A673 (cell line): ENCODE data around the gene PMEL. TPM values are rescaled to one million over a fixed set of nuclear protein-coding genes. Genes with fewer than 3 reads are reported as not detected.

Experiments used
- BruUV-seq: library from RNA; stranded (reverse); fragments of 400-500 nt; replicated peaks from 2 replicates; lab custom pipeline; 2021; lab: Mats Ljungman, UMichigan
- CTCF ChIA-PET: fragments of 300-600 bp; sonication (Branson Sonifier 250); formaldehyde crosslinking; loops from one replicate; lab custom pipeline; 2022; ENCODE audit warnings: antibody characterized with exemption; lab: Charles Lee
- POLR2A ChIA-PET: fragments of 300-600 bp; sonication (Branson Sonifier 250); formaldehyde crosslinking; loops from one replicate; lab custom pipeline; 2022; ENCODE audit warnings: antibody characterized with exemption; ENCODE audit not compliant: low non-redundant PET; lab: Charles Lee
- DNase-seq: peaks from one replicate; pipeline ENCODE4 v3.0.0-alpha.2; 2015; ENCODE audit warnings: low spot score
- H3K27ac ChIP-seq: fragments of 200-600 bp; sonication (generic); 2 replicates; pipeline ENCODE4 v1.5.1; 2016; ENCODE audit warnings: mixed run types, low read depth, mild to moderate bottlenecking, mixed read lengths, antibody characterized with exemption, low read length; ENCODE audit not compliant: poor library complexity, severe bottlenecking
- H3K27me3 ChIP-seq: fragments of 200-600 bp; sonication (generic); replicated peaks from 2 replicates; pipeline ENCODE4 v1.6.1; 2017; ENCODE audit warnings: mixed run types, low read depth, mild to moderate bottlenecking, mixed read lengths, antibody characterized with exemption, low read length; ENCODE audit not compliant: insufficient read depth, poor library complexity
- H3K36me3 ChIP-seq: fragments of 200-600 bp; sonication (generic); 2 replicates; pipeline ENCODE4 v1.6.1; 2016; ENCODE audit warnings: mixed run types, mild to moderate bottlenecking, mixed read lengths, antibody characterized with exemption, low read length; ENCODE audit not compliant: insufficient read depth, poor library complexity, severe bottlenecking
- H3K4me1 ChIP-seq: fragments of 200-600 bp; sonication (generic); 2 replicates; pipeline ENCODE4 v1.6.1; 2017; ENCODE audit warnings: mixed run types, mild to moderate bottlenecking, mixed read lengths, antibody characterized with exemption, low read length; ENCODE audit not compliant: insufficient read depth, poor library complexity, severe bottlenecking
- H3K4me3 ChIP-seq: fragments of 200-600 bp; sonication (generic); 2 replicates; pipeline ENCODE4 v1.5.1; 2016; ENCODE audit warnings: low read depth, mixed run types, mild to moderate bottlenecking, mixed read lengths, low read length; ENCODE audit not compliant: poor library complexity, severe bottlenecking
- H3K9me3 ChIP-seq: fragments of 200-600 bp; sonication (generic); 2 replicates; pipeline ENCODE4 v1.6.1; 2016; ENCODE audit warnings: mixed run types, low read depth, mild to moderate bottlenecking, mixed read lengths, antibody characterized with exemption, low read length; ENCODE audit not compliant: poor library complexity, severe bottlenecking
- CTCF ChIP-seq: fragments of 300-800, 200-600 bp; sonication (generic); conservative IDR thresholded peaks from 2 replicates; pipeline ENCODE4 v1.5.1; 2017; ENCODE audit warnings: low read depth, mild to moderate bottlenecking, antibody characterized with exemption, low read length, moderate library complexity, mixed read lengths
- EZH2 ChIP-seq: fragments of 200-600 bp; sonication (generic); IDR thresholded peaks from 2 replicates; pipeline ENCODE4 v1.6.1; 2017; ENCODE audit warnings: borderline replicate concordance, low read depth, mild to moderate bottlenecking, mixed read lengths, antibody characterized with exemption, low read length; ENCODE audit not compliant: poor library complexity, severe bottlenecking
- intact Hi-C: fragments of 100-400 bp; cut with micrococcal nuclease; formaldehyde crosslinking; loops from one replicate; pipeline ENCODE4 v1.10.0; 2022; ENCODE audit not compliant: unreplicated experiment
- total RNA-seq: library from RNA; stranded (reverse); gene quantifications from 2 replicates; pipeline ENCODE4 v1.2.3, GENCODE V29; 2021

PMEL gene
- total RNA-seq, 1 experiment from 2014 or later, result 1.2 TPM

GRCh38 chr12:55937981-55938380 lies 27.9 kb downstream of the PMEL start:
- Histone ChIP-seq H3K4me3 (no peak overlapping the region), H3K36me3 (no peaks in the 10 kb centered on the region), H3K27me3 (no peaks in the 10 kb centered on the region), H3K4me1 (peaks cover 15% of the 10 kb centered on the region), H3K9me3 (no peaks in the 10 kb centered on the region), H3K27ac (no peak overlapping the region)
- POLR2A ChIA-PET, result no interaction called here
- no peak for DNase-seq
- CTCF ChIA-PET, result no interaction called here
- intact Hi-C loops, result loop anchor here (2.0 kb wide), 1 partner anchor 199 kb away; no protein-coding TSS in a partner anchor
- TF ChIP-seq EZH2 (no peak), CTCF (no peak)
- BruUV-seq, result no TSS peak

GRCh38 chr12:55935738-55936151 lies 30.1 kb downstream of the PMEL start:
- Histone ChIP-seq H3K27me3 (no peaks in the 10 kb centered on the region), H3K9me3 (no peaks in the 10 kb centered on the region), H3K4me3 (no peak overlapping the region), H3K27ac (no peak overlapping the region), H3K36me3 (no peaks in the 10 kb centered on the region), H3K4me1 (peaks cover 26% of the 10 kb centered on the region)
- no peak for TF ChIP-seq EZH2
- no peak for TF ChIP-seq CTCF
- no peak for DNase-seq
- BruUV-seq, result no TSS peak
- intact Hi-C loops, result no loop called here
- CTCF ChIA-PET, result no interaction called here
- POLR2A ChIA-PET, result no interaction called here

GRCh38 chr12:55934773-55935172 lies 31.1 kb downstream of the PMEL start:
- BruUV-seq, result no TSS peak
- H3K4me3 ChIP-seq, result no peak overlapping the region
- ChIA-PET CTCF (no interaction called here), POLR2A (no interaction called here)
- peaks cover 26% of the 10 kb centered on the region for H3K4me1 ChIP-seq
- no peaks in the 10 kb centered on the region for H3K36me3 ChIP-seq
- H3K9me3 ChIP-seq, result no peaks in the 10 kb centered on the region
- H3K27me3 ChIP-seq, result no peaks in the 10 kb centered on the region
- TF ChIP-seq CTCF, result no peak
- no peak for TF ChIP-seq EZH2
- intact Hi-C loops, result no loop called here
- DNase-seq, result no peak
- H3K27ac ChIP-seq, result no peak overlapping the region
